ENCODE data around the gene ALDH1A3.

The ALDH1A3 gene

DNA sequence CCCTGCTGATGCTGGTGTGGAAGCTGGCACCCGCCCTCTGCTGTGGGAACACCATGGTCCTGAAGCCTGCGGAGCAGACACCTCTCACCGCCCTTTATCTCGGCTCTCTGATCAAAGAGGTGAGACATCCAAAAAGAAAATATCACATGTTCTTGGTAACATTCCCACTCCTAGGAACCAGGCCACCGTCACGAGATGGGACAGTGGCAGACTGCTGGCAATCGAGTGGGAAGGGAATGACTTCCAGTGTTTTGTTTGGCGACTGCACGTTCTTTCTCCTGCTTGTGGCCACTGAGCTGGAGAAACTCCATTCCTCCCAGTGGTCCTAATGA is 14.3 kb downstream of the ALDH1A3 start:
- H3K4me1 Mint-ChIP-seq: peaks cover 37% of the 10 kb centered on the region
- no peaks in the 10 kb centered on the region for H3K9me3 Mint-ChIP-seq
- H3K4me3 Mint-ChIP-seq: no peak overlapping the region
- H3K27ac Mint-ChIP-seq: no peak overlapping the region
- no peak for TF ChIP-seq CTCF (IDR thresholded peaks at IDR 0.05)
- H3K27me3 Mint-ChIP-seq (ENCODE audit: low read depth, poor library complexity): peaks cover 42% of the 10 kb centered on the region
- DNase-seq: no peak
- H3K36me3 Mint-ChIP-seq (ENCODE audit: low read depth): no peaks in the 10 kb centered on the region

DNA sequence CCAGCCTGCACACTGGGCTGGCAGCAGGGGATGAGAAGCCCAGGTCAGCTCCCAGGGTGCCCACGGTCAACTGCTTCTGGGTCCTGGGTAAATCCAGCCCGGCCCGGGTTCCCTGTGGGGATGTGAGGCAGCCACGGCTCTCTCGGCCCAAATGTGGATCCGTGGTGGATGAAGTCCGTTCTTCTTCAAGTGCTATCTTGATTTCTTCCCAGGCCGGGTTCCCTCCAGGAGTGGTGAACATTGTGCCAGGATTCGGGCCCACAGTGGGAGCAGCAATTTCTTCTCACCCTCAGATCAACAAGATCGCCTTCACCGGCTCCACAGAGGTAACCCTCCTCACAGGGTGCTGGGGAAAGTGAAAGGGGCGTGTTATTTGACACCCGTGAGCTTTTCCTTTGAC is 16.1 kb downstream of the ALDH1A3 start:
- H3K4me3 Mint-ChIP-seq: no peak overlapping the region
- H3K27ac Mint-ChIP-seq: no peak overlapping the region
- peaks cover 33% of the 10 kb centered on the region for H3K4me1 Mint-ChIP-seq
- peaks cover 36% of the 10 kb centered on the region for H3K27me3 Mint-ChIP-seq (ENCODE audit: low read depth, poor library complexity)
- DNase-seq: no peak
- no peak for TF ChIP-seq CTCF (IDR thresholded peaks at IDR 0.05)
- H3K36me3 Mint-ChIP-seq (ENCODE audit: low read depth): no peaks in the 10 kb centered on the region
- H3K9me3 Mint-ChIP-seq: no peaks in the 10 kb centered on the region

DNA sequence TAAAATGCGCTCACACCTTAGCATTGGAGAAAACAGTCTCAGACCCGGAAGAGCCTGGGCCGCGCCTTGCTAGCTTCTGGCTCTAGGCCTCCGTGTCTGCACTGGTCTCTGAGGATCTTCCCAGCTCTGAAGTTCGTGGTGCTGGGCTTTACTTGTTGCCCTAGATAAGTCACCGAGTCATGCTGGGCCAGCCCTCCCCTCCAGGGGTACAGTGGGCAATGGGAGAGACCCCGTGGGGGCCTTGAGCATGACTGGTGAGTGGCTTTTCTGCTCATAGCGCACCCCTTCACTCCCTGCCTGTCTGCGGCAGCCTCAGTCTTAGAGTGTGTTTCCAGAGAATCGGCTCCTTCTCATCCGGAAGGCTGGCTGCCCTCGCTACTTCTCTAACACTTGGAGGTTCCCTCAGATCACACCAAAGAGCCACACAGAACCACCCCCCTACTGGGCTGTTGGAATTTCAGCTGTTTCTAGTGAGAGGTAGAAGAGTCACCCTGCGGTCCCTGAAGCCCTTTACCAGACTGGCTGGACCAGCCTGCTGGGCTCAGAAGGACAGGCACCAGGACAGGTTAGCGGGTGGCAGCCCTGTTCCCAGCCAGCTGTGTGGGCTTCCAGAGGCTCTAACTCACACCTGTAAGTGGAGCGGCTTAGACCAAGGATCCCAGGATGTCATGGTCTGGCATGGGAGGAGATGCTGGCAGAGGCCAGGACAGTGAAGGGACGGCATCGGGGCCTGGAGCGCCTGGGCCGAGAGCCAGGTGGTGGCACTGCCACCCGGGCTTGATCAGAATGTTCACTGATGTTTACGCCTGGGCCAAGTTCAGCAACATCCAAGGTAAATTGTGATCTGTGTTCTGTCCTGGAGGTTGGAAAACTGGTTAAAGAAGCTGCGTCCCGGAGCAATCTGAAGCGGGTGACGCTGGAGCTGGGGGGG is 17.9 kb downstream of the ALDH1A3 start:
- Mint-ChIP-seq H3K9me3 (no peaks in the 10 kb centered on the region), H3K27me3 (ENCODE audit: low read depth, poor library complexity) (peaks cover 40% of the 10 kb centered on the region), H3K36me3 (ENCODE audit: low read depth) (no peaks in the 10 kb centered on the region), H3K4me1 (peaks cover 36% of the 10 kb centered on the region), H3K27ac (no peak overlapping the region), H3K4me3 (no peak overlapping the region)
- no peak for TF ChIP-seq CTCF (IDR thresholded peaks at IDR 0.05)
- DNase-seq: no peak

GRCh38 chr15:100898152-100898490 is 18.5 kb downstream of the ALDH1A3 start:
- Mint-ChIP-seq H3K36me3 (ENCODE audit: low read depth) (no peaks in the 10 kb centered on the region), H3K27me3 (ENCODE audit: low read depth, poor library complexity) (peaks cover 38% of the 10 kb centered on the region), H3K4me1 (peaks cover 38% of the 10 kb centered on the region), H3K9me3 (no peaks in the 10 kb centered on the region), H3K4me3 (no peak overlapping the region), H3K27ac (no peak overlapping the region)
- DNase-seq: no peak
- no peak for TF ChIP-seq CTCF (IDR thresholded peaks at IDR 0.05)

DNA sequence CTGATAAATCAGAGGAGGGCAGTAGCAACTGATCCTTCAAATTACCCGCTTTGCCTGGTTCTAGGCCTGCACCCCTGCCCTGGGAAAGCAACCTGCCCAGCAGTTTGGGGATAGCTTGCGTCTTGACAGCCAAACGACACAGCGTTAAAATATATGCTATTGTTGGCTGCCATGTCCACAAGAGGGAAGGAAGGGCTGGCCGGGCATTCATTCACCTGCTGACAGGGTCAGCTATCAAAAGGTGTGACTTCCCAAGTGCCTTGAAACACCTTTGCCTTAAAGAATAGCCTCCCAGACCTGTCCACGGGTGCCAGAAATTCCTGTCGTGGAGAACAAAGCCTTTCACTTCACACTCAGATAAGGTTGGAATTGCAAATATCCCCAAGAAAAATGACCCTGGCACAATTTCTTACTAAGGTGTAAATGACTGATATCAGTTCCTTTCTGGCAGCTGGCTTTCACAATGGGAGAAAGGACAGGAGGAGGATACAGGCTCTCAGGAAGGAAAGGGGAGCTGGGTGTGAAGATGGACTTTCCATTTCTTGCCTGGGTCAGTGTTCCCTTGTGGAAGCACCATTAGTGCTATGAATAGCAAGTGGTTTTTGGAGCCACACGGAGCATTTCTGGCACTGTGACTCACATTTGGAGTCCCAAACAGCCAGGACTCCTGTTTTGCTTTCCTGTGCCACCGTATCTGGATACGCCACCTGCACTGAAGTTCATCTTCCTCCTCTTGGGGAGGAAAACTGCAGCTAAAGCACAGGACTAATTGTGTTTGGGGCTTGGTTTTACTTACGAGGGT is 19.2 kb downstream of the ALDH1A3 start:
- H3K4me1 Mint-ChIP-seq: peaks cover 40% of the 10 kb centered on the region
- no peak overlapping the region for H3K4me3 Mint-ChIP-seq
- H3K27me3 Mint-ChIP-seq (ENCODE audit: low read depth, poor library complexity): peaks cover 32% of the 10 kb centered on the region

More for the DNA sequence above, 19.2 kb downstream of the ALDH1A3 start:
- DNase-seq: no peak
- Mint-ChIP-seq H3K36me3 (ENCODE audit: low read depth) (no peaks in the 10 kb centered on the region), H3K27ac (no peak overlapping the region), H3K9me3 (peaks cover 2% of the 10 kb centered on the region)
- TF ChIP-seq CTCF (IDR thresholded peaks at IDR 0.05): no peak
